DOHH2 (cell line): ENCODE data around the gene ACTR1B.

Experiments
- H3F3A ChIP-seq: fragments of 200-600 bp; sonication (generic), shearing (Covaris generic); 2 replicates; pipeline ENCODE4 v1.6.0; 2016; ENCODE audit warnings: antibody characterized with exemption, mild to moderate bottlenecking; ENCODE audit not compliant: control insufficient read depth, insufficient read depth
- H3K27ac ChIP-seq: fragments of 200-600 bp; sonication (generic); 2 replicates; pipeline ENCODE4 v1.5.1; 2014; ENCODE audit warnings: low read depth, mild to moderate bottlenecking, low read length, moderate library complexity
- H3K27me3 ChIP-seq: fragments of 200-600 bp; sonication (generic); 2 replicates; pipeline ENCODE4 v1.6.1; 2014; ENCODE audit warnings: mild to moderate bottlenecking, low read length, mixed read lengths; ENCODE audit not compliant: control insufficient read depth
- H3K36me3 ChIP-seq: fragments of 200-600 bp; sonication (generic); 2 replicates; pipeline ENCODE4 v1.6.1; 2014; ENCODE audit warnings: mild to moderate bottlenecking, low read length, moderate library complexity, mixed read lengths; ENCODE audit not compliant: control insufficient read depth
- H3K4me1 ChIP-seq: fragments of 200-600 bp; sonication (generic); 2 replicates; pipeline ENCODE4 v1.6.1; 2014; ENCODE audit warnings: mild to moderate bottlenecking, low read length, mixed read lengths; ENCODE audit not compliant: control insufficient read depth
- H3K4me2 ChIP-seq: fragments of 200-600 bp; sonication (generic); 2 replicates; pipeline ENCODE4 v1.6.0; 2014; ENCODE audit warnings: mild to moderate bottlenecking, low read length, moderate library complexity
- H3K4me3 ChIP-seq: fragments of 200-600 bp; sonication (generic); 2 replicates; pipeline ENCODE4 v1.5.1; 2014; ENCODE audit warnings: mild to moderate bottlenecking, low read length, mixed read lengths
- H3K79me2 ChIP-seq: fragments of 200-600 bp; sonication (generic); 2 replicates; pipeline ENCODE4 v1.6.1; 2014; ENCODE audit warnings: mild to moderate bottlenecking, low read length, mixed read lengths; ENCODE audit not compliant: control insufficient read depth
- H3K9me2 ChIP-seq: fragments of 200-600 bp; sonication (generic); replicated peaks from 2 replicates; pipeline ENCODE4 v1.6.1; 2014; ENCODE audit warnings: mild to moderate bottlenecking, low read length, mixed read lengths; ENCODE audit not compliant: control insufficient read depth
- H3K9me3 ChIP-seq: fragments of 200-600 bp; sonication (generic); 2 replicates; pipeline ENCODE4 v1.6.1; 2014; ENCODE audit warnings: antibody characterized with exemption, low read length, mixed read lengths; ENCODE audit not compliant: control insufficient read depth, insufficient read depth
- H4K20me1 ChIP-seq: fragments of 200-600 bp; sonication (generic); 2 replicates; pipeline ENCODE4 v1.6.0; 2014; ENCODE audit warnings: low read depth, mild to moderate bottlenecking, antibody characterized with exemption, low read length, moderate library complexity; ENCODE audit not compliant: control insufficient read depth, insufficient read depth
- CTCF ChIP-seq: fragments of 200-600 bp; sonication (generic); IDR thresholded peaks from one replicate; pipeline ENCODE4 v1.5.1; 2014; ENCODE audit warnings: antibody characterized with exemption, mild to moderate bottlenecking, low read depth, low read length; ENCODE audit not compliant: poor library complexity, severe bottlenecking
- EZH2phosphoT487 ChIP-seq: fragments of 200-600 bp; sonication (generic); IDR thresholded peaks from 2 replicates; pipeline ENCODE4 v1.6.1; 2017; ENCODE audit warnings: borderline replicate concordance, mild to moderate bottlenecking, antibody characterized with exemption, low read length, moderate library complexity, mixed read lengths

Gene ACTR1B

GRCh38 chr2:97703741-97704140 lies 39.9 kb upstream of the ACTR1B start:
- H3K79me2 ChIP-seq: no peaks in the 10 kb centered on the region
- no peaks in the 10 kb centered on the region for H3K36me3 ChIP-seq
- peaks cover 12% of the 10 kb centered on the region for H3K4me1 ChIP-seq
- no peaks in the 10 kb centered on the region for H3F3A ChIP-seq
- H3K4me3 ChIP-seq: no peak overlapping the region
- H4K20me1 ChIP-seq: no peaks in the 10 kb centered on the region
- no peak overlapping the region for H3K4me2 ChIP-seq
- H3K27ac ChIP-seq: no peak overlapping the region
- no peaks in the 10 kb centered on the region for H3K27me3 ChIP-seq
- TF ChIP-seq CTCF (no peak), EZH2phosphoT487 (no peak)
- H3K9me2 ChIP-seq: no peaks in the 10 kb centered on the region
- no peaks in the 10 kb centered on the region for H3K9me3 ChIP-seq

- H3F3A ChIP-seq: no peaks in the 10 kb centered on the region
- H3K4me2 ChIP-seq: no peak overlapping the region
- H3K79me2 ChIP-seq: no peaks in the 10 kb centered on the region
- no peaks in the 10 kb centered on the region for H4K20me1 ChIP-seq
- no peaks in the 10 kb centered on the region for H3K27me3 ChIP-seq
- peaks cover 10% of the 10 kb centered on the region for H3K4me1 ChIP-seq
- H3K36me3 ChIP-seq: no peaks in the 10 kb centered on the region
- no peak overlapping the region for H3K4me3 ChIP-seq
- H3K9me3 ChIP-seq: no peaks in the 10 kb centered on the region
- no peak overlapping the region for H3K27ac ChIP-seq
- no peak for TF ChIP-seq CTCF
- TF ChIP-seq EZH2phosphoT487: no peak
- no peaks in the 10 kb centered on the region for H3K9me2 ChIP-seq
These were observed 39.1 kb upstream of the ACTR1B start for GRCh38 chr2:97702731-97703470.

- Histone ChIP-seq H3K36me3 (no peaks in the 10 kb centered on the region), H3K4me3 (no peak overlapping the region), H3K4me1 (peaks cover 14% of the 10 kb centered on the region), H3K79me2 (no peaks in the 10 kb centered on the region), H4K20me1 (no peaks in the 10 kb centered on the region), H3K9me3 (no peaks in the 10 kb centered on the region), H3K27ac (no peak overlapping the region), H3K27me3 (no peaks in the 10 kb centered on the region), H3K4me2 (no peak overlapping the region), H3F3A (no peaks in the 10 kb centered on the region), H3K9me2 (no peaks in the 10 kb centered on the region)
- TF ChIP-seq CTCF (no peak), EZH2phosphoT487 (no peak)
These were observed 38.1 kb upstream of the ACTR1B start for GRCh38 chr2:97701851-97702465.
